ENCODE data around the gene ITFG1.

The ITFG1 gene

GRCh38 chr16:47134550-47134949, 326.3 kb downstream of the ITFG1 start:
- DNase-seq (ENCODE audit: low read depth): no peak
- no peak overlapping the region for H3K4me3 ChIP-seq (ENCODE audit: low read depth, low read length)

GRCh38 chr16:47132308-47132707, 328.6 kb downstream of the ITFG1 start:
- DNase-seq (ENCODE audit: low read depth): peak; percentile 46
- peak; percentile 28 for TF ChIP-seq CTCF (conservative IDR thresholded peaks at IDR 0.05; ENCODE audit: low read depth, low read length)
- no peak overlapping the region for H3K4me3 ChIP-seq (ENCODE audit: low read depth, low read length)

More at GRCh38 chr16:47134550-47134949, 326.3 kb downstream of the ITFG1 start:
- TF ChIP-seq CTCF (conservative IDR thresholded peaks at IDR 0.05; ENCODE audit: low read depth, low read length): no peak

- H3K4me3 ChIP-seq (ENCODE audit: low read depth, low read length): no peak overlapping the region
- DNase-seq (ENCODE audit: low read depth): no peak
- no peak for TF ChIP-seq CTCF (conservative IDR thresholded peaks at IDR 0.05; ENCODE audit: low read depth, low read length)
Measured at GRCh38 chr16:47129755-47130435, 331.0 kb downstream of the ITFG1 start.

- no peak for TF ChIP-seq CTCF (conservative IDR thresholded peaks at IDR 0.05; ENCODE audit: low read depth, low read length)
- no peak for DNase-seq (ENCODE audit: low read depth)
- no peak overlapping the region for H3K4me3 ChIP-seq (ENCODE audit: low read depth, low read length)
Measured at GRCh38 chr16:47127541-47127940, 333.3 kb downstream of the ITFG1 start.

GRCh38 chr16:47125757-47126156, 335.1 kb downstream of the ITFG1 start:
- H3K4me3 ChIP-seq (ENCODE audit: low read depth, low read length): no peak overlapping the region
- DNase-seq (ENCODE audit: low read depth): no peak
- TF ChIP-seq CTCF (conservative IDR thresholded peaks at IDR 0.05; ENCODE audit: low read depth, low read length): no peak

- TF ChIP-seq CTCF (conservative IDR thresholded peaks at IDR 0.05; ENCODE audit: low read depth, low read length): no peak
- DNase-seq (ENCODE audit: low read depth): no peak
Measured at GRCh38 chr16:47113130-47113529, 347.7 kb downstream of the ITFG1 start.

GRCh38 chr16:47110939-47111338, 349.9 kb downstream of the ITFG1 start:
- DNase-seq (ENCODE audit: low read depth): no peak
- no peak overlapping the region for H3K4me3 ChIP-seq (ENCODE audit: low read depth, low read length)
- TF ChIP-seq CTCF (conservative IDR thresholded peaks at IDR 0.05; ENCODE audit: low read depth, low read length): no peak

More at GRCh38 chr16:47113130-47113529, 347.7 kb downstream of the ITFG1 start:
- no peak overlapping the region for H3K4me3 ChIP-seq (ENCODE audit: low read depth, low read length)
